OCI-LY3 (cell line): Measurements from ENCODE around the gene TRABD2B.

Experiments
- EZH2phosphoT487 ChIP-seq: fragments of 200-600 bp; shearing (Covaris generic); IDR thresholded peaks from 2 replicates; pipeline ENCODE4 v1.6.1; 2018; ENCODE audit warnings: antibody characterized with exemption, mixed run types, low read depth
- TF ChIP-seq, protein P1 (sequence below): fragments of 200-600, 300-600 bp; sonication (generic); IDR thresholded peaks from 2 replicates; pipeline ENCODE4 v1.5.1; 2014; ENCODE audit warnings: antibody characterized with exemption, low read length, low read depth

DNA sequence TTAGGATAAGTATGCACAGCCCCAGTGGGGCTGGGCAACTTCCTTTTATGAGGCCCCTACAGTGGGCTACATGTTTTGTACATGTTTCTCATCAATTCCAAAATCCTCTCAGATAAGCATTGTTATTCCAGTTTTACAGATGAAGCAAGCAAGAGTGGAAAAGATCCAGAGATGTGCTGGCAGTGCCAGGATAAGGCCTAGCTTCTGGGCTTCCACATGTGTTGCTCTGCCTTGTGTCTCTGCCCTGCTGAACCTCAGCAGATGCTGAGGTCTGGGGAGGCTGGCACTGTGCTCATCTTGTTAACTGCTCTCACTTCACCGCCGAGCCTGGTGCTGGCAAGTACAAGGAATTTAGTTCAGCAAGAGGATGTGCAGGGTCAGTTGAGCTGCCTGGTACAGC lies 202.1 kb downstream of the TRABD2B start:
- TF ChIP-seq, protein P1, sequence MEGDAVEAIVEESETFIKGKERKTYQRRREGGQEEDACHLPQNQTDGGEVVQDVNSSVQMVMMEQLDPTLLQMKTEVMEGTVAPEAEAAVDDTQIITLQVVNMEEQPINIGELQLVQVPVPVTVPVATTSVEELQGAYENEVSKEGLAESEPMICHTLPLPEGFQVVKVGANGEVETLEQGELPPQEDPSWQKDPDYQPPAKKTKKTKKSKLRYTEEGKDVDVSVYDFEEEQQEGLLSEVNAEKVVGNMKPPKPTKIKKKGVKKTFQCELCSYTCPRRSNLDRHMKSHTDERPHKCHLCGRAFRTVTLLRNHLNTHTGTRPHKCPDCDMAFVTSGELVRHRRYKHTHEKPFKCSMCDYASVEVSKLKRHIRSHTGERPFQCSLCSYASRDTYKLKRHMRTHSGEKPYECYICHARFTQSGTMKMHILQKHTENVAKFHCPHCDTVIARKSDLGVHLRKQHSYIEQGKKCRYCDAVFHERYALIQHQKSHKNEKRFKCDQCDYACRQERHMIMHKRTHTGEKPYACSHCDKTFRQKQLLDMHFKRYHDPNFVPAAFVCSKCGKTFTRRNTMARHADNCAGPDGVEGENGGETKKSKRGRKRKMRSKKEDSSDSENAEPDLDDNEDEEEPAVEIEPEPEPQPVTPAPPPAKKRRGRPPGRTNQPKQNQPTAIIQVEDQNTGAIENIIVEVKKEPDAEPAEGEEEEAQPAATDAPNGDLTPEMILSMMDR: no peak
- no peak for TF ChIP-seq EZH2phosphoT487
